ENCODE data around the gene TBC1D22A.

DNA sequence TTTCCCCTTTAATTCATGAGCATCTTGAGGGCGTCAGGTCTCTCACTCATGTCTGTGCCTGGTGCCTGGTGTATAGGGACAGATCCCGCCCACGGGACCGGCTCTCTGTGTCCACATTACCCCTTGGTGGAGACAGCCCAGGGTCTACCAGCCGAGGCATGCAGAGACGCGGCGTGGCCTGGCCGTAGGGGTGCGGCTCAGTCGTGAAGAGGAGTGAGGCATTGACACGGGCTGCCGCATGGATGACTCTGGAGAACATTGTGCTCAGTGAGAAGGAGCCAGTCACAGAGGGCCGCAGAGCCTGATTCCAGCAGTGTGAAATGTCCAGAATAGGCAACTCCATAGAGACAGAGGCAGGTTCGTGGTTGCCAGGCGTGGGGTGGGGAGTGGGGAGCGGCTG, 209.8 kb downstream of the TBC1D22A start:
- TF ChIP-seq, protein P1, sequence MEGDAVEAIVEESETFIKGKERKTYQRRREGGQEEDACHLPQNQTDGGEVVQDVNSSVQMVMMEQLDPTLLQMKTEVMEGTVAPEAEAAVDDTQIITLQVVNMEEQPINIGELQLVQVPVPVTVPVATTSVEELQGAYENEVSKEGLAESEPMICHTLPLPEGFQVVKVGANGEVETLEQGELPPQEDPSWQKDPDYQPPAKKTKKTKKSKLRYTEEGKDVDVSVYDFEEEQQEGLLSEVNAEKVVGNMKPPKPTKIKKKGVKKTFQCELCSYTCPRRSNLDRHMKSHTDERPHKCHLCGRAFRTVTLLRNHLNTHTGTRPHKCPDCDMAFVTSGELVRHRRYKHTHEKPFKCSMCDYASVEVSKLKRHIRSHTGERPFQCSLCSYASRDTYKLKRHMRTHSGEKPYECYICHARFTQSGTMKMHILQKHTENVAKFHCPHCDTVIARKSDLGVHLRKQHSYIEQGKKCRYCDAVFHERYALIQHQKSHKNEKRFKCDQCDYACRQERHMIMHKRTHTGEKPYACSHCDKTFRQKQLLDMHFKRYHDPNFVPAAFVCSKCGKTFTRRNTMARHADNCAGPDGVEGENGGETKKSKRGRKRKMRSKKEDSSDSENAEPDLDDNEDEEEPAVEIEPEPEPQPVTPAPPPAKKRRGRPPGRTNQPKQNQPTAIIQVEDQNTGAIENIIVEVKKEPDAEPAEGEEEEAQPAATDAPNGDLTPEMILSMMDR (IDR thresholded peaks at IDR 0.05): no peak
- TF ChIP-seq POLR2AphosphoS5 (IDR thresholded peaks at IDR 0.05) (no peak), EP300 (IDR thresholded peaks at IDR 0.05) (no peak), POLR2A (IDR thresholded peaks at IDR 0.05) (no peak)

Measured in upper lobe of left lung (tissue), 4 donors.